Pancreas (tissue), 10 donors: ENCODE results near the gene DLG4. TPM values are rescaled to one million over a fixed set of nuclear protein-coding genes. Genes with fewer than 3 reads are reported as not detected.

ENCODE experiments used
- ATAC-seq, 4 donors: fragments of 200-7000 bp; cut with Tn5 transposase; one replicate each; pipeline versions ENCODE4 v1.8.0 to v1.9.1; 2020; ENCODE audit warnings: mild to moderate bottlenecking in 4 of 4, moderate library complexity in 4 of 4
- DNase-seq, 6 donors: peaks; one replicate each; pipeline ENCODE4 v3.0.0-alpha.2; 2020
- FAIRE-seq: peaks from 2 replicates; lab custom pipeline; 2012; peaks lifted over from hg19 to GRCh38; lab: Jason Lieb, UNC
- H3K27ac ChIP-seq, 4 donors: fragments of 200-600 bp; sonication (generic); 1 replicate in 3 of 4; 2 replicates in 1 of 4; pipeline versions ENCODE4 v1.5.0 to v1.8.0; 2020
- H3K27me3 ChIP-seq, 4 donors: fragments of 200-600 bp; one replicate each; pipeline ENCODE4 v1.8.0; 2021
- H3K36me3 ChIP-seq, 3 donors: fragments of 200-600 bp; sonication (generic) in 1 of 3; one replicate each; pipeline versions ENCODE4 v1.5.0 to v1.8.0; 2020 to 2021
- H3K4me1 ChIP-seq, 3 donors: fragments of 200-600 bp; one replicate each; pipeline ENCODE4 v1.8.0; 2021
- H3K4me3 ChIP-seq, 4 donors: fragments of 200-600 bp; sonication (generic) in 2 of 4; one replicate each; pipeline versions ENCODE4 v1.5.0 to v1.8.0; 2020 to 2021
- H3K9me3 ChIP-seq, 4 donors: fragments of 200-600 bp; one replicate each; pipeline ENCODE4 v1.8.0; 2021
- WGBS, 2 donors: extraction: QIAGEN DNeasy Blood & Tissue Kit; methylation state at CpG; one replicate each; pipeline ENCODE4 v1.1.7; 2013; 5-methylcytosine and 5-hydroxymethylcytosine counted together
- intact Hi-C, 3 donors: fragments of 100-400 bp; cut with DNase I; formaldehyde crosslinking; loops; one replicate each; pipeline versions ENCODE4 v1.11.1 to v1.14.2; 2022
- polyA plus RNA-seq, 2 donors: library from polyadenylated mRNA; stranded (reverse); fragments of 200-250 nt; gene quantifications; one replicate each; pipeline ENCODE4 v1.2.3, GENCODE V29; 2013
- total RNA-seq, 6 donors: library from RNA; stranded (reverse); fragmentation: NEBNext Ultra II Directional in 4 of 6; extraction: Animal tissue kit (Norgen Biotek cat#: 25700) in 4 of 6; gene quantifications; one replicate each; pipeline versions ENCODE4 v1.2.1 to v1.2.4, GENCODE V29; 2021 to 2023
- TF ChIP-seq, protein P1 (sequence below), 4 donors: fragments of 200-600 bp; sonication (generic) in 3 of 4; IDR thresholded peaks; one replicate each; pipeline versions ENCODE4 v1.5.0 to v1.8.0; 2021; ENCODE audit warnings: antibody characterized with exemption in 4 of 4
- donor health status: healthy with polysubstance abuse.
- donor health status: DM: no; HTN: no; CAD: no; lungs with moderate emphysema.
- donor health status: DM: no; HTN: no; CAD: no.
- donor health status: control.
- donor health status: control.
- donor health status: Bipolar disorder and iron deficiency.
- donor health status: DM: yes; HTN: yes; CAD: no.
- donor health status: DM: no; HTN: no; CAD: no.
- donor health status: DM: no; HTN: no; CAD: no.
- donor health status: DM: yes; HTN: yes; CAD: no.

DLG4 gene
- total and polyA plus RNA-seq, 8 donors, result 2.8 to 19.8 (median 7.8) TPM

DNA sequence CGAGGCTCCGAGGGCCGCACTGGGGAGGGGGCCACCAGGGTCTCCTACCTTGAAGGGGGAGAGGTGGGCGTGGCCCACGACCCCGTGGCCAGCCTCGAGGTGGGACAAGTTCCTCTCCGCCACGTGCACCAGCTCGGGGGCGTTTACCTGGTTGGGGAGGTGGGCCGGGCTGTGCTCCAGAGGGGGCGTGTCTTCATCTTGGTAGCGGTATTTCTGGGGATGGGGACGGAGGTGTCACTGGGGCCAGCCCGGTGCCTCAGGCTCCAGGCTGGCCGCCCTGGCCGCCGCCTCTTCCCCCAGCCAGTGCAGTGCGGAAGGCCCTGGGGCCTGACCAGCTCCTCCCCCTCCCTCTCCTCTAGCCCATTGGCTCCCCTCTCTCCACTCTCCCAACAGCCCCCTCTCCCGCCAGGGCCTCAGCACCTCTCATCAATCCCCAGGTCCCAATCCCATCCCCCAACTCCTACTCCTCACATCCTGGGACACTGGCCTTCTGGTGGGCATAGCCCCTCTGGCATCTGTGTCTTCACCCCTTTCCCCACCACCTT lies 11.5 kb downstream of the DLG4 start:
- no peaks in the 10 kb centered on the region for H3K4me1 ChIP-seq
- intact Hi-C loops, result no loop called here
- peak in 3 of 6 donors; percentile 19 to 77 (median 55) for DNase-seq
- no peaks in the 10 kb centered on the region for H3K36me3 ChIP-seq
- TF ChIP-seq, protein P1, sequence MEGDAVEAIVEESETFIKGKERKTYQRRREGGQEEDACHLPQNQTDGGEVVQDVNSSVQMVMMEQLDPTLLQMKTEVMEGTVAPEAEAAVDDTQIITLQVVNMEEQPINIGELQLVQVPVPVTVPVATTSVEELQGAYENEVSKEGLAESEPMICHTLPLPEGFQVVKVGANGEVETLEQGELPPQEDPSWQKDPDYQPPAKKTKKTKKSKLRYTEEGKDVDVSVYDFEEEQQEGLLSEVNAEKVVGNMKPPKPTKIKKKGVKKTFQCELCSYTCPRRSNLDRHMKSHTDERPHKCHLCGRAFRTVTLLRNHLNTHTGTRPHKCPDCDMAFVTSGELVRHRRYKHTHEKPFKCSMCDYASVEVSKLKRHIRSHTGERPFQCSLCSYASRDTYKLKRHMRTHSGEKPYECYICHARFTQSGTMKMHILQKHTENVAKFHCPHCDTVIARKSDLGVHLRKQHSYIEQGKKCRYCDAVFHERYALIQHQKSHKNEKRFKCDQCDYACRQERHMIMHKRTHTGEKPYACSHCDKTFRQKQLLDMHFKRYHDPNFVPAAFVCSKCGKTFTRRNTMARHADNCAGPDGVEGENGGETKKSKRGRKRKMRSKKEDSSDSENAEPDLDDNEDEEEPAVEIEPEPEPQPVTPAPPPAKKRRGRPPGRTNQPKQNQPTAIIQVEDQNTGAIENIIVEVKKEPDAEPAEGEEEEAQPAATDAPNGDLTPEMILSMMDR (IDR thresholded peaks at IDR 0.05), result no peak
- no peak overlapping the region for H3K4me3 ChIP-seq
- no peaks in the 10 kb centered on the region for H3K27me3 ChIP-seq
- no peak overlapping the region for H3K27ac ChIP-seq
- ATAC-seq, result no peak
- FAIRE-seq, result no peak
- 56 to 59% methylated on average over 16 to 21 of the region's 21 CpGs for WGBS, 2 donors
- H3K9me3 ChIP-seq, result no peaks in the 10 kb centered on the region

DNA sequence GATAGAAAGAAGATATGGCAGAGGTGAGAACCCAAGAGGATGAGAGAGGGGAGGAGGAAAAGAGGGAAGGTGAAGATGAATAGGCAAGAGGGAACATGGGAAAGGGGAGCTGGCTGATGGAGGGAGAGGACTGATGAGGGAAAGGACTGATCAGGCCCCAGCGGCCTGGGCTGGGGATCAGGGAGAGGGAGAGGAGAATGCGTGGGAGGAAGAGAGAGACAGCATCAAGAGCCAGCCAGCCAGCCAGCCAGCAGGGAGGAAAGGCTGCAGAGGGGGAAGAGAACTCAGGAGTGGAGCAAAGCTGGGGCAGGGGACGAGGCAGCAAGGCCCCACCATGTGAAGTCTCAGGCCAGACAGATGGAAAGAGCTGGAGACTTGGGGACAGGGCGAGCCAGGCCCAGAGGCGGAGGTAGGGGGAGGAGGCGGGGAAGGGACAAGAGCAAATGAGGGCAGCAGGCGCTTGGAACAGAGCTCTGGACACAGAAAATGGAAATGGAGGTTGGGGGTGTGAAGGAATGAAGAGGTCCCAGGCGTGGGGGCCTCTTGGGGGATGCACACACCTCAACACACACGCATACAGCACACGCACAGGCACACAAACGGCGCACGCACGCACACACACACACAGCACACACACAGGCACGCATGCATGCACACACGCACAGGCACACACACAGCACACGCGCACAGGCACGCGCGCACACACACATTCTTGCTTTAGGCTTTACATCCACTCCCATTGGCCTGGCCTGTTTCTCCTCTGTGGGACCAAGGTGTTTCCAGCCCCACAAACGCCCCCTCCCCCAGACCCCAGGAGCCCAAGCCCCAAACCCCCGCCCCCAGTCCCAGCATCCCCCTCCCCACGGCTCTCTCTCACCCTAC lies 12.3 kb downstream of the DLG4 start:
- Histone ChIP-seq H3K9me3 (no peaks in the 10 kb centered on the region), H3K36me3 (no peaks in the 10 kb centered on the region), H3K4me3 (no peak overlapping the region), H3K4me1 (no peaks in the 10 kb centered on the region), H3K27ac (no peak overlapping the region), H3K27me3 (no peaks in the 10 kb centered on the region)
- TF ChIP-seq, protein P1 (IDR thresholded peaks at IDR 0.05), result no peak
- ATAC-seq (no peak), DNase-seq (peak in 2 of 6 donors; percentile 12 to 44), FAIRE-seq (no peak)
- intact Hi-C loops, result no loop called here
- WGBS, 2 donors, result 81 to 82% methylated on average over 23 to 24 of the region's 24 CpGs

DNA sequence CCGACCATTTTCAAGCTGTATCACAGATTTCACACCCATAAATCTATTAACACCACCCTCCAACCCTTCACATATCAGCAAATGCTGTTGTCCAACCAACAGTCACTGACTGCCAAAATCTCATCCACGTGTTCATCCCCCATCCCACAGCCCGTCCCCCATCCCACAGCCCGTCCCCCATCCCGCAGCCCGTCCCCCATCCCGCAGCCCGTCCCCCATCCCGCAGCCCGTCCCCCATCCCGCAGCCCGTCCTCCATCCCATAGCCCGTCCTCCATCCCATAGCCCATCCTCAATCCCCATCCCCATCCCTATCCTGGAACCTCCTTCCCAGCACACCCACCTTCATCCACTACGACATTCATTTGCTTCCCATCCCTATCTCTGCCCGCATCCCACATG lies 14.1 kb downstream of the DLG4 start:
- no peak for FAIRE-seq
- Histone ChIP-seq H3K36me3 (no peaks in the 10 kb centered on the region), H3K4me3 (peak overlapping the region in 2 of 4 donors; percentile 31 to 46), H3K9me3 (no peaks in the 10 kb centered on the region), H3K27me3 (no peaks in the 10 kb centered on the region), H3K27ac (no peak overlapping the region), H3K4me1 (no peaks in the 10 kb centered on the region)
- ATAC-seq, result no peak
- DNase-seq, result peak in 2 of 6 donors; percentile 9 to 16
- TF ChIP-seq, protein P1 (IDR thresholded peaks at IDR 0.05), result no peak
- WGBS, 2 donors, result 53 to 57% methylated on average over 14 to 15 of the region's 15 CpGs
- intact Hi-C loops, result no loop called here

DNA sequence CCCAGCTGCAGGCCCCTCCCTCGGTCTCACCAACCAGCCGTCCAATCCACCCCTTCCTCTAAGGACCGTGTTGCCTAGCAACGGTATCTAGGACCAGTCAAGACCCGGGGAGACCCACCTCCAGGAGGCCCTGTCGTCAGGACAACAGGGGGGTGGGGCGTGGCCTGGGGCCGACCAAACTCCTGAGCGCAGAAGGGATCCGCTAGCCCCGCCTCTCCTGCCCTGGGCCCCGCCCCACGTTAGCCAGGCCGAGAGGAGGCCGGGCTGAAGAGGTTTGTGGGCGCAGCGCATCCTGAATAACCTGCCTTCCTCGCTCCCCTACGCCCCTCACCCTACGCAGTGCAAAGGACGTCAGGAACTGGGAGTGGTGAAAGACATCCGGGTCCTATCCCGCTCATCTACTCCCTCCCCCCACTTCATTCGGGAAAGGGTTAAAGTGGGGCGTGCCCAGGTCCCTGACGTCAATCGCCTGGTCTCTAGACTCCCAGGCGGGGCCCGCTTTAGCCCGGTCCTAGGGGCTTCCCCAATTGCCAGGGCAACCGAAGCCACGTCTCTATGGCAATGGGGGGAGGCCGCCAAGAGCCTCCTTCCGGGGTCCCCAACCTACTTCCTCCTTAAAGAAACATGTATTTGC lies 14.7 kb downstream of the DLG4 start:
- TF ChIP-seq, protein P1 (IDR thresholded peaks at IDR 0.05), result no peak
- FAIRE-seq, result no peak

More for the DNA sequence above, 14.7 kb downstream of the DLG4 start:
- Histone ChIP-seq H3K27ac (no peak overlapping the region), H3K27me3 (no peaks in the 10 kb centered on the region), H3K4me3 (peak overlapping the region in 2 of 4 donors; percentile 31 to 46), H3K9me3 (no peaks in the 10 kb centered on the region), H3K36me3 (no peaks in the 10 kb centered on the region), H3K4me1 (no peaks in the 10 kb centered on the region)
- WGBS, 2 donors, result 2 to 3% methylated on average over 30 to 34 of the region's 34 CpGs
- DNase-seq (peak; percentile 77 to 89 (median 80)), ATAC-seq (peak; percentile 85 to 88 (median 88))
- intact Hi-C loops, result no loop called here
